Dermis microvascular lymphatic vessel endothelial cell (primary cell): ENCODE measurements around the gene HIVEP1. TPM values are rescaled to one million over a fixed set of nuclear protein-coding genes. Genes with fewer than 3 reads are reported as not detected.
"Not testable (repeated sequence)": the region's sequence is repeated elsewhere in the genome, so short reads cannot be mapped to it uniquely, and the experiment has no call there.

Experiments
- DNase-seq, 2 donors: peaks; one replicate each; pipeline versions ENCODE4 v3.0.0 to v3.0.0-alpha.2; 2010; ENCODE audit warnings: low read depth in 2 of 2
- total RNA-seq: library from RNA; depleted of rRNA; stranded (reverse); fragments of >200 nt; gene quantifications from 2 replicates; pipeline ENCODE4 v1.2.1, GENCODE V29; 2014

The HIVEP1 gene
- total RNA-seq, 1 donor from 2014 or later = 5.6 TPM

DNA sequence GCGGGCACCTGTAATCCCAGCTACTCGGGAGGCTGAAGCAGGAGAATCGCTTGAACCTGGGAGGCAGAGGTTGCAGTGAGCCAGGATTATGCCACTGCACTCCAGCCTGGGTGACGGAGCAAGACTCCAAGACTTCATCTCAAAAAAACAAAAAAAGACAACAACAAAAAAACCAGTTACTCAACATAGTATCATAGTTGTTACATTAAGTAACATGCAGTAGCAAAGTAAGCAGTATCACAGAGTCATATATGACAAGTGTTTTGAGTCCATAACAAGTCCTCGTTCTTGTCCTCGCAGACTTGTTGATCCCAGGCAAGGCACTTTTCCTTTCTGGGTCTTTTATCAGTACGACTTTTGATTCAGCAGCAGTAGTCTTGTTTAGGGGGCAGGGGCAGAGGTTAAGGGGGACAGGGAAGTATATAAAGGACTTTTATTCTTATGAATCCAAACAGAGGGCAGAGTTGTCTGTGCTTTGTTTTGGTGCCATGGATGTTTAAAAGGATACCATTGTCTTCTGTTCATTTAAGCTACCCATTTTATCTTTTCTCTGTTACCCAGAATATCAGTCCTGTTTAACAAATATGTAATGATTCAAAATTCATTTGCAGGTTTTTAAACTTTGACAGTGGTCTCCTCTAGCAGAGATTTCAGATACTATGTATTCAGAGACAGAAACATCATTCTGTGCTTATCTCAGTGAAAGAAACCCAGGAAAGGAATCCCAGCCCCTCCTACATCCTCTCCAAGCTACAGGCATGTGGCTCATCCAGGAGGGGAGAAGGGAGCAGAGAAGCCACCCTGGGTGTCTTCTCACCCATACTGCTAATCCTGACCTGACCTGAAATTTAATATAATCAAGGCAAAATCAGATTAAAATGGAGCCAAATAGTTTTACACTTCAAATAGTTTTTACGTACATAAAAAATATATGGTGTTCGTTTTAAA lies 140.2 kb downstream of the HIVEP1 start:
- no peak for DNase-seq

DNA sequence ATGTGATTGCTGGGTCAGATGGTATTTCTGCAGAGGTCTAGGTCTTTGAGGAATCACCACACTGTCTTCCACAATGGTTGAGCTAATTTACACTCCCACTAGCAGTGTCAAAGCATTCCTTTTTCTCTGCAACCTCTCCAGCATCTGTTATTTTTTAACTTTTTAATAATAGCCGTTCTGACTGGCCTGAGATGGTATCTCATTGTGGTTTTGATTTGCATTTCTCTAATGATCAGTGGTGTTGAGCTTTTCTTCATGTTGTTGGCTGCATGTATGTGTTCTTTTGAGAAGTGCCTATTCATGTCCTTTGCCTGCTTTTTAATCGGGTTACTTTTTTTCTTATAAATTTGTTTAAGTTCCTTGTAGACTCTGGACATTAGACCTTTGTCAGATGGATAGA lies 143.7 kb downstream of the HIVEP1 start:
- DNase-seq = not testable (repeated sequence)

DNA sequence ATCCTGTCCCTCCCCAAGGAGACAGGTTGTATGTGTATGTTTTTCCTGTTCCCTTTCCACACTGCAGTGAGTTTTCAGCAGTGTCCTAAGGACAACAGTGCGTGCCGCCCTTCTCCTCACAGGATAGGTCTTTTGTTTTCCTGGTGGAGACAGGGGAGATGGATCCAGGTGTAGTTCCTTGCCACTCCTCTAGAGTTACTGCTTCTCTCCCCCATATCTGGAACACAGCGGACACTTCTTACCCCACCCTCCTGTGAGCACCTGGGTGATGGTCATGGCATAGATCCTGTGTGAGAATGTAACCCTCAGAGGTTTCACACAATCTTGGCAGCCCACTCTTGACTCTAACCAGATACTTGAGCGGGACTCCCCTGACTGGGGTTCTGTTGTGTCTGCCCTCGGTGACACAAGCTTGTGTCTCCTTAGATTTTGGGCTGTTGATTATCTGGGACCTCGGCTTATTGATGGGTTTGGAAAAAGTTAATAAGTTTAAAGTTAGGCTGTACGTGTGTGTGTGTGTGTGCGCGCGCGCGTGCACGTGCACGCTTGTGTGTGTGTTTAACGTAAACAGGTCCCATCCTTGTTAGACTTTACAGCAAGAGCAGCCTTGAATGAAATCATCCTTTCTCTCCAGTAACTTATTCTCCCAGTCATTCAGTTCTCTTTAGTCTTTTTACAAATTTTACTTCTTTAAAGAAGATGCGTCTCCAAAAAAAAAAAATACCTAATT lies 146.7 kb downstream of the HIVEP1 start:
- DNase-seq = no peak

DNA sequence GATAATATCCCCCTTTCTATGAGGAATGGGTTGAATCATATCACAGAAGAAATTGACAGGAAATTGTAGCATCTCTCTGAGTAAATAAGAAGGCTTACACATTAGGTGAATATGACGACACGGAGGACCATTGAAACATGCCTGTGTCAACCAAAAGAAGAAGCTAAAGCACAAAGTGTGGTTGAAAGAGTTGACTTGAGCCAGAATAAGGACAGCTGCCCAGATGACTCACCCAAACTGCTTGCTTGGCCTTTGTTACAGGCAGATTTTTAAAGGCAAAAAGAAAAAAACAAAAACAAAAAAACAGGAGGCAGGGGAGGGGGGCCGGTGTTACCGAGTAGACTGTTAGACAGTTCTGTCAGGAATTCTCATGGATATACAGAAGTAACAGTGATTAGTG lies 148.2 kb downstream of the HIVEP1 start:
- peak in 1 of 2 donors; percentile 75 for DNase-seq

DNA sequence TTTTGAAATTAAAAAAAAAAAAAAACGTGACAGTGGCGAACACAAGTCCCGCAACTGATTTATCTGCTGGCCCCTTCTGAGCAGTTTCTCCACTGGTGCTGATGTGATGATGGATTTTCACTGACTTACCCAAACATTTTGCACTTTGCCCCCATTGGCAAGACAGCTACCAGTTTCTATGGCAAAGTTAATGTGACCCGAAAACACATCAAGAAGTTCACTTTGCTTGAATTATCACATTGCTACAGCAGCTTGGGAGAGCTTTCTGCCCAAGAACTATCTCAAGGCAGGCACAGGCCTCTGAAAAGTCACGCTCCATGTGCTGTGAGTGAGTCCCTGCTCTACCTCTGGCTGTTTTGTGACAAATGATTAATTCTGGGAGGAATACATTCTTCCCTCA lies 150.1 kb downstream of the HIVEP1 start:
- DNase-seq = no peak

DNA sequence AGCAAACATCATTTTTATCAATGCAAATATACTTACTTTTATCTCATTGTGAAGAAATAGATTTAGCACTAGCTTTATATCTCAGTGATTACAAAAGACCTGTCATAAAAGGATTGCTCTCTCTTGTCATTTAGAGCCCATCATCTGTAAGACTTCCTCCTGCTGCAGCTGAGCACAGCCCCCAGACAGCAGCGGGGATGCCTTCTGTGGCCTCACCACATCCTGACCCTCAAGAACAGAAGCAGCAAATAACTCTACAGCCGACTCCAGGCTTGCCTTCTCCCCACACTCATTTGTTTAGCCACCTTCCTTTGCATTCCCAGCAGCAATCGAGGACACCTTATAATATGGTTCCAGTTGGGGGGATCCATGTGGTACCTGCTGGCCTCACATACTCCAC lies 151.0 kb downstream of the HIVEP1 start:
- no peak for DNase-seq

DNA sequence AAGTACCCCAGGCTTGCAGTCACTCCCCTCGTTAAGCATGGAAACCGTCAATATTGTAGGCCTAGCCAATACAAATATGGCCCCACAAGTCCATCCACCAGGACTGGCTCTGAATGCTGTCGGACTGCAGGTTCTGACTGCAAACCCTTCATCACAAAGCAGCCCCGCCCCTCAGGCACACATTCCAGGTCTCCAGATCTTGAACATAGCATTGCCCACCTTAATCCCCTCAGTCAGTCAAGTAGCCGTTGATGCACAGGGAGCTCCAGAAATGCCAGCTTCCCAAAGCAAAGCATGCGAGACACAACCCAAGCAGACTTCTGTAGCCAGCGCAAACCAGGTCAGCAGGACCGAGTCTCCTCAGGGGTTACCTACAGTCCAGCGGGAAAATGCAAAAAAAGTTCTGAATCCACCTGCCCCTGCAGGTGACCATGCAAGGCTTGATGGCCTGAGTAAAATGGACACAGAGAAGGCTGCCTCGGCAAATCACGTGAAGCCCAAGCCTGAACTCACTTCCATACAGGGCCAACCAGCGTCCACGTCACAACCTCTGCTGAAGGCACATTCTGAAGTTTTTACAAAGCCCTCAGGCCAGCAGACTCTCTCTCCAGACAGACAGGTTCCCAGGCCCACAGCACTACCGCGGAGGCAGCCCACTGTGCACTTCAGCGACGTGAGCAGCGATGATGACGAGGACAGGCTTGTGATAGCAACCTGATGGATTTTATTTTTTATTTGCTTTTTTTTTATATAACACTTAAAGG lies 151.8 kb downstream of the HIVEP1 start:
- no peak for DNase-seq

DNA sequence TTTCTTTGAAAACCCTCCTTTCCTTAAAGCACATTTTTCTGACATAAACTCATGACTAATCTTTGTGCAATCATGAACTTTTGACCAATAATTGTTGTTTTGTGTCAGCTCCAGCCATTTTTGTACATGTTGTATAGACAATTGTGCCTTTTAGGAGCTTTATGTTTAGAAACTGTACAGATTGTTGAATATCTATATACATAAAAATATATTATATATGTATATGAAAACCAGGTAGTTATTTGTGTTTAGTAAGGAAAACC lies 152.3 kb downstream of the HIVEP1 start:
- no peak for DNase-seq

DNA sequence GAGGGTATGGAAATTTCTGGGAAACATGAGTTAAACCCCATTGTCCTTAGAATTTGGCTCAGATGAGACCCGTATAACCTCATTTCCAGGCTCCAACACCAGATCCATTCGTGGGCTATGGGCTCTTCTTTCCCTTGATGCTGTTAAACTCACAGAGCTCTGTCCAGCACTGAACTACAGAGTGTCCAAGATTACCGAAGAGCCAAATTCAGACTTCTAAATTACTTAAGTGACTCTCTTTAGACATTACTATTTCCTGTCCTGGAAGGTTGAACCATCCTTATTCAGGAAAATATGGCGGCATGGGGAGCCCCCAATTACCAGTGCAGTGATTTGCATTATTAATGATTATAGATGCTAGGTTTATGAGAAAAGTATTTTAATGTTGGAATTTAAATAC lies 153.2 kb downstream of the HIVEP1 start:
- DNase-seq = no peak

DNA sequence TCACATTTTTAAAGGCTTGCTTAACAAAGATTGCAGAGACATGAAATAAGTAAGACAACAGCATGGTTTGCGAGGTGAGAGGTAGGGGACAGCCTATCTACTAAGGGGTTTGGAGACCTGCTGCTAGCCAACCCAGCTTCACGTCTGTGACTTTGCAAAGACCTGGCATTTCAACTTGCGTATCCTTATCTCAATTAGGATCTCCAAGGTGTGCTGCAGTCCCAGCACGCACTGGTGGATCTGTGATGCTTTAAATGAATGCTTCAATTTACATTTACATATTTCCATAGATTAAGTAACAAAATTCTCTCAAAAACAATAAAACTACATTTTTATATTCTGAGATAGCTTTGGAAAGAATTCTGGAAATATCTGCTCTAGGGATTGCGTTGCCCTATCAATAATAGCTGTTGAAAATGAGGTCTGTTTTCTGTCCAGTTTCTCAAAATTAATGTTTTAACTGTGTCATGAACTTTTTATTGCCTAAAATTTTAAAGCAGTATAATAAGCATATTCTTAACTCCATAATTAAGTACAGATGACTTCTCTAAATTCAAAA lies 153.7 kb downstream of the HIVEP1 start:
- DNase-seq = no peak

DNA sequence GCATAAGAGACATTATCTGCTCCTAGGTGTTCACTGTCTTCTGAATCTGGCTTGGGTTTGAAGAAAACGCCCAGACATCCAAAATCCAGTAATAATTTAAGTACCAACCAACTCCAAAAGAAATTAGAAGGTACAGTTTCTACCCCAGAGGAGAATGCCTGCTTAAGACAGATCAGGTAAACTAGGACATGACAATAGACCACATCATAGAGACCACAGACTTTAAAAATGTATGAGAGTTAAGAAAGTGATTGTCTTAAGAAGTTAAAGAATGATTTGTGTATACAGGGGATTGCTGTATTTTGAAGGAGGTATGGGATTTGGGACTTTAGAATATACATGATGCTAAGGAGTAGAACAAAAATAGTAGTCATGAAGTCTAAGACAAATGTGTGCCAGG lies 157.3 kb downstream of the HIVEP1 start:
- no peak for DNase-seq

DNA sequence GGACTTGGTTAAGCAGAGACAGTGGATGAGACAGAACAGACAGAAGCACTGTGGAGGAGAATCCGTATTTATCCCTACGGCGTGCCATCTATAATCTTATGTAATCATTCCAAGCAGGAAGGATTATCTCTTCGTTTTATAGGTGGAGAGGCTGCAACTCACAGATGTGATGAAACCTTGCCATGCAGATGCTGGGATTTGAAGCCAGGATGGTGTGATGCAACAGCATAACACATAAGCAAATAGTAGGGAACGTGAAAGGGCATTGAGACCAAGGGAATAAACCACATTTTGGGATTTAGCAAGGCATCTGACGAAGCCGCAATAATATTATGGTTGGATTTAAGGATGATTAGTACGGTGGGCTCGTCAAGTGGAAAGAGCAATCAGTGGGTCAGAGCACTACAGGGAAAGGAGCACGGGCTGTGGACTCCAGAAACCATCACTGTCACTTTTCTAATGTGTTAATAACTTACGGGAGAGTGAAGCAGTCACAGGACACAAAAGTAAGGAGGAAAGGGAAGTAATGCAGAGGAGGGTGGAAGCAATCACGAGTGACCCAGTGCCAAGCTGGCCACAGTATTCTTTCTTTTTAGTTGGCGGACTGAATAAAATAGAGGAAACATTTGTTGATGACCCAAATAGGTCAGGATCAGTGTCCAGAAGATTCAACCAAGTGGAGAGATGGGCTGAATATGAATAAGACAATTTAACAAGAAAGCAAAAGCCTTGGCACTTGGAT lies 158.4 kb downstream of the HIVEP1 start:
- no peak for DNase-seq

DNA sequence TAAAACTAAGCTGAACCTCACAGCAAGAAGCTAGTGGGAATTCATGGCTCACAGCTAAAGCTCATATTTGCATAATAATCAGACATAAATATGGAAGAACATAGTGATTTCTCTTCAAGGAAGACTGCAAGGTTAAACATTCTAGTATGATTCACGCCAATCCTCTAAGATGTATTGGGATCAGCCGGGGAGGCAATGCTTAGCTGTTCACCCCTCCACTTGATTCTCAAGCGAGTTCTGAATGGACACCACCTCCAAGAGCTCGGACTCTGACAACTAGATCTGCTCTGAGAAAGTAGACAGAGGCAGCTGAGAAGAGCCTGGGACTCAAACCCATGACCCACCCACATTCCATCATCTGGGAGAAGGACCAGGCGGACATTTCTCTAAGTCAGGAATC lies 159.6 kb downstream of the HIVEP1 start:
- DNase-seq = no peak

DNA sequence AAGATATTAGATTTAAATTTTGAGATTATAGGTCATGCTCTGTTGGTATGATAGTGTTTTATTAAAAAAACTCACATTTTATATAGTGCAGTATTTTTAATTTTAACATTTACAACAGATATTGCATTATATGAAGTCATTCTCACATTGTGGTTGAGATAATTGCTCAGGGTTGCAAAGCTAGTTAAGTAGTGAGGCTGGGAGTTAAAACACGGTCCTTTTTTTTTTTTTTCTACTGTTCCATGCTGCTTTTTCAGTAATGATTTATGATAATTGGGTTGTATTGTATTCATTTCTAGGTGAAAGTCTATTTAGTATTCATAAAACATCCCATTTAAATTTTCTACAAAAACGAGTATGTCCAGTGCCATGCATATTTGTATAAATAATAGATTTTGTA lies 160.5 kb downstream of the HIVEP1 start:
- DNase-seq = no peak

DNA sequence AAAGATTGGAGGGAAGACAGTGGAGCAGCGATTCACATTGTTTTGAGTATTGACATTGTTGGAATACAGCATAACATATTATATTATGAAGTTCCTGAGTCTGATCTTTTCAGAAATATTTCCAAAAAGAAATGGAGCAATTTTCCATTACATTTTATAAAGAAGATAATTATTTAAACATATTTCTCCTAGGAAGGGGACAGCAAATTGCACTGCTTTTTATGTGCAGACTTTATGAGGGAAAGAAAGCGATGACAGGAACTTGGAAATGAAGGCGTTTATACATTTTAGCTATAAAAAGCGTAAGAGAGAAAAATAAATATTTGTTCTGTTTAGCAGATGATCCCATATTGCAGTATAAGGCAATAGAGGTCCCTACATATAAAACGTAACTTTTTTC lies 161.1 kb downstream of the HIVEP1 start:
- no peak for DNase-seq

DNA sequence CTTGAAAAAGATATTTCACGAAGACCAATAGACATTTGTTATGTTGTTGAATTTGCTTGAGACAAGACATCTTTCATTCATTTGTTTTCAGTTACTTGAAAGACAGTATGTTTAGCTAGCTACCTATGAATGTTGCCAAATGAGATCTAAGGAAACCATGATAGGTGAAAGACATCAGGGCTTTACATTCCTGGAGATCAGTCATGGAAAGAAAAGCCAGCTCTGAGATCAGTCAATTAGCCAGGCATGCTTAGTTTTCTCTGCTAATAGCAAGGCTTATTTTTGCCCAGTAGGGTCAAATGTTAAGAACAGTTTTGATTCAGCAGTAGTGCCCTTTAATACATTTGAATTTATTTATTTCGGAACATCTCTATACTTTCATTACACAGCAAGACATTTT lies 161.5 kb downstream of the HIVEP1 start:
- DNase-seq = no peak

DNA sequence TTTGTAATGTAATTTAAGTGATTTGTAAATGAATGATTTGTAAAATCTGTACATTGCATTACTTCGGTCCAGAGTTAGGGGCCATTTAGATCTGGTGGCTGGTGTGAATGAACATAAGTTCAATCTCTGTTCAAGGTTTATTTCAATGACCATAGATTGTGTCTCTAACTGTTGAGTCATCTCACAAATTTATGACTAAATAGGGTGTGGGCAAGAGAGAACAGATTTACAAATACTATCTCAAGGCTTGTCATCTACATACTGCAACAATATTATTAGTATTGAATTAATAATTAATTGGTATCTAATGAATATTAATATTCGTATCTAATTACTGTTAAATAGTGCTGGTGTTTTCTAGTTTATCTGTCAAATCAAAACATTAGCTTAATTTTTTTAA lies 162.8 kb downstream of the HIVEP1 start:
- no peak for DNase-seq

DNA sequence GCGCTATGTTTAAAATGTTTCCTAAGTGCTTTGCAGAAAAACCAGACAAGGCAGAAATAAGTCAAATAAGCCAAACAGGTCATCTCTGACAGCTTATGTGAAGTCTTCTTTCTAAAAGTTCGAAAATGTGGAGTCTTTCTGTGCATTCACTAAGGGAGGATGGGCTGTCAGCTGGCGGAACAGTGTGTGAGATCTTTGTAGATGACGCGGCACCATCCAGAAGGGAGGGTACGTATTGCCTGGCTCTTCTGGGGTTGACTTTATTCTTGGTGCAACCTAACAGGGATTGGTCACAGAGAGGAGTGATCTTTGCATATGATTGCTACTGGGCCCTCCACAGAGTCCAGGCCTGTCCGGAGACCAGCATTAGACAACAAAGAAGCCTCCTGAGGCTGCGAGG lies 163.5 kb downstream of the HIVEP1 start:
- no peak for DNase-seq

DNA sequence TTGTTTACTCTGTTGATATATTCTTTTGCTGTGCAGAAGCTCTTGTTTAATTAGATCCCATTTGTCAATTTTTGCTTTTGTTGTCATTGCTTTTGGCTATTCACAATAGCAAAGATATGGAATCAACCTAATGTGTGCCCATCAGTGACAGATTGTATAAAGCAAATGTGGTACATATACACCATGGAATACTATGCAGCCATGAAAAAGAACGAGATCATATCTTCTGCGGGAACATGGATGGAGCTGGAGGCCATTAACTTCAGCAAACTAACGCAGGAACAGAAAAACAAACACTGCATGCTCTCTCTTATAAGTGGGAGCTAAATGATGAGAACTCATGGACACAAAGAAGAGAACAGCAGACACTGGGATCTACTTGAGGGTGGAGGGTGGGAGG lies 164.7 kb downstream of the HIVEP1 start:
- not testable (repeated sequence) for DNase-seq

DNA sequence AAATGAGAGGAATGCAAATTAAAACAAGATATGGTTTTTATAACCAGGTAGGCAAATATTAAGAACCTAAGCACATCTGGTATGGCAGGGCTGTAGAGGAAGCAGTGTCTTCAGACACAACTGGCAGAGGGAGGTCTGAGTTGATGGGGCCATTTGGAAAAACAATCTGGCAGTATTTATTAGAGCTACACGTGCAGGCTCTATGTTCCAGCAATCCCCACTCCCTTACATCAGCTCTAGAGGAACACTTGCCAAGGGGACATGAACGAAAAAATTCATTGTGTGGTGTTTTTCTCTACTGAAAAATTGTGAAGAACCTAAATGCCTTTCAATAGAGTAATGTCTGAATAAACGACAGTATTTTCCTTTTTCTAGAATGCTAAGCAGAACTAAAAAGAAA lies 166.4 kb downstream of the HIVEP1 start:
- no peak for DNase-seq

DNA sequence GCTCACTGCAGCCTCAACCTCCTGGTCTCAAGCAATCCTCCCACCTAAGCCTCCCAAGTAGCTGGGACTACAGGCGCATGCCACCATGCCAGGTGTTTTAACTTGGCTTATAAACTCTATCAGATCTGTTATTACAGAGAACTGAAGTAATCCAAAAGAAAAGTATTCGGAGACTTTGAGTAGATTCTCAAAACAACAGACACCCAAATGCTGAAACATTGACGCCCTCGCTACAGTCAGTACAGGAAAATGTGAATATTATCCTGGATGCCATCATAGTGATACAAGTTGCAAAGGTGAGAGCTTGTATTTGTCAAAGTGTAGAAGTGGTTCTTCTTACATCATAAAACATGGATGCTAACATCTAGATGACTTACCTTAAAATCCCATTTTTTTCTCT lies 169.4 kb downstream of the HIVEP1 start:
- DNase-seq = no peak
